Muscle layer of colon (tissue), 2 donors: ENCODE results near the gene PNKD.
"Not testable (repeated sequence)": the region's sequence is repeated elsewhere in the genome, so short reads cannot be mapped to it uniquely, and the experiment has no call there.

Source experiments
- H3K27ac ChIP-seq: one replicate; pipeline ENCODE4 v1.7.0; 2013; ENCODE audit warnings: low read depth, mild to moderate bottlenecking, low read length, moderate library complexity
- H3K27me3 ChIP-seq, 2 donors: one replicate each; pipeline ENCODE4 v1.7.0; 2013; ENCODE audit warnings: low read length in 2 of 2, mild to moderate bottlenecking in 2 of 2; ENCODE audit not compliant: insufficient read depth in 2 of 2, control insufficient read depth in 1 of 2
- H3K36me3 ChIP-seq: one replicate; pipeline ENCODE4 v1.7.0; 2013; ENCODE audit warnings: mild to moderate bottlenecking, low read length; ENCODE audit not compliant: insufficient read depth
- H3K4me1 ChIP-seq: one replicate; pipeline ENCODE4 v1.7.0; 2013; ENCODE audit warnings: mild to moderate bottlenecking, low read length; ENCODE audit not compliant: insufficient read depth
- H3K4me3 ChIP-seq, 2 donors: one replicate each; pipeline ENCODE4 v1.7.0; 2013; ENCODE audit warnings: low read length in 2 of 2, low read depth in 1 of 2, mild to moderate bottlenecking in 1 of 2, moderate library complexity in 1 of 2
- H3K9ac ChIP-seq: one replicate; pipeline ENCODE4 v1.7.0; 2013; ENCODE audit warnings: low read length
- H3K9me3 ChIP-seq: one replicate; pipeline ENCODE4 v1.7.0; 2013; ENCODE audit warnings: mild to moderate bottlenecking, low read length
- donor health status: abdominal sarcoma.
- donor health status: Adenocarcinoma of cecum.

PNKD gene

DNA sequence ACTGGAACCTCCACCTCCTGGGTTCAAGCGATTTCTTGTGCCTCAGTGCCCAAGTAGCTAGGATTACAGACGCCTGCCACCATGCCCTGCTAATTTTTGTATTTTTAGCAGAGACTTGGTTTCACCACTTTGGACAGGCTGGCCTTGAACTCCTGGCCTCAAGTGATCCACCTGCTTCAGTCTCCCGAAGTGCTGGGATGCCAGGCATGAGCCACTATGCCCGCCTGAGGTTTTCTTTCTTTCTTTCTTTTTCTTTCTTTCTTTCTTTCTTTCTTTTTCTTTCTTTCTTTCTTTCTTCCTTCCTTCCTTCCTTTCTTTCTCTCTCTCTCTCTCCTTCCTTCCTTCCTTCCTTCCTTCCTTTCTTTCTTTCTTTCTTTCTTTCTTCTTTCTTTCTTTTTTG lies 44.4 kb downstream of the PNKD start:
- H3K36me3 ChIP-seq, H3K9me3 ChIP-seq, H3K9ac ChIP-seq, H3K27ac ChIP-seq, H3K4me3 ChIP-seq, H3K4me1 ChIP-seq, H3K27me3 ChIP-seq: not testable (repeated sequence)

DNA sequence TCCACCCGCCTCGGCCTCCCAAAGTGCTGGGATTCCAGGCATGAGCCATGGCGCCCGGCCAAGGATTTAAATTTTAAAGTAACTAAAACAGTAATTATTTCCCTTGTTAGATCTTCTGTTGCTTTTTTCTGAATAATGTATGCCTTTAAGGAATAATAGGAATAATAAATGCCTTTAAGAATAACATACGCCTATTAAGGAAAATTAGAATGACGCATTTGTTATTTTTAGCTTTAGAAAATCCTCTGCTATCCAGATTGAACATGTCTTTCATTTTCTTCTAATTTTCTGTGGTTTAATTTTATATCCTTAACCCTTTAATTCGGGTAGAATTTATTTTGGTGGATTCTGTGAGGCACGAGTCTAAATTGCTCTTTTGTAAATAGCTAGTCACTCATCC lies 45.1 kb downstream of the PNKD start:
- Histone ChIP-seq H3K4me1 (no peaks in the 10 kb centered on the region), H3K36me3 (no peaks in the 10 kb centered on the region), H3K27ac (no peak overlapping the region), H3K4me3 (no peak overlapping the region), H3K9me3 (no peaks in the 10 kb centered on the region), H3K9ac (no peak overlapping the region), H3K27me3 (no peaks in the 10 kb centered on the region)

DNA sequence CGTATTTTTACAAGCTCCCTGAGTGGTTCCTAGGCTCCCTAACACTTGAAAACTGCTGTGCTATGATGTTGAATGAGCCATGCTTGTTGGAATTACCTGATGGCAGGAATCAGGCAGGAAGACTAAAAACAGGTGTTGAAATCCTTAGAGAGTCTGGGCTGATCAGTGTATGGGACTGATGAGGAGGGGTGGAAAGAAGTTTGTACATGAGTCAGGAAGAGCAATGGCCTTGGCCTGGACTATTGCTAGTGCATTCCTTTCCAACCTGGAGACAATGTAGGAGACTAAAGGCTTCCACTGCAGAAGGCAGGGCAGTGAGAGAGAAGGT lies 46.9 kb downstream of the PNKD start:
- no peaks in the 10 kb centered on the region for H3K36me3 ChIP-seq
- no peaks in the 10 kb centered on the region for H3K9me3 ChIP-seq
- no peak overlapping the region for H3K9ac ChIP-seq
- H3K4me3 ChIP-seq, result no peak overlapping the region
- peaks cover 2% of the 10 kb centered on the region for H3K4me1 ChIP-seq
- H3K27me3 ChIP-seq, result no peaks in the 10 kb centered on the region
- H3K27ac ChIP-seq, result no peak overlapping the region

DNA sequence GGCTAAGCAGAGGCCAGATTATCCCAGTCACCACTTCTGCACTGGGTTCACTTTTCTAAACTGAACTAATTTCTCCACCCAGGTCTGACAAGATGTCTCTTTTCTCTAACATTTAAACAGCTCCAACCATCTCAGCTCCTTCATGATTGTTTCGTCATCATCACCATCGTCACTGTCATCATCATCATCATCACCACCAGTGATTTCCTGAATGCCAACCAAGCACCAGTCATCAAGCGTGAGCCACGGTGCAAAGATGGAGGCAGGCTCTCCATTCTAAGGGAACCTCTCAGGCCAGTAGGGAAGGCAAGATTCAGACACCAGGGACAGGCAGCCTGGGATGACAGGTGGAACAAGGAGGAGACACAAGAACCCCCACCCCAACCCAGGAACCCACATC lies 47.5 kb downstream of the PNKD start:
- no peaks in the 10 kb centered on the region for H3K27me3 ChIP-seq
- peaks cover 6% of the 10 kb centered on the region for H3K4me1 ChIP-seq
- no peaks in the 10 kb centered on the region for H3K36me3 ChIP-seq
- no peak overlapping the region for H3K27ac ChIP-seq
- no peak overlapping the region for H3K4me3 ChIP-seq
- H3K9me3 ChIP-seq, result no peaks in the 10 kb centered on the region
- H3K9ac ChIP-seq, result no peak overlapping the region

DNA sequence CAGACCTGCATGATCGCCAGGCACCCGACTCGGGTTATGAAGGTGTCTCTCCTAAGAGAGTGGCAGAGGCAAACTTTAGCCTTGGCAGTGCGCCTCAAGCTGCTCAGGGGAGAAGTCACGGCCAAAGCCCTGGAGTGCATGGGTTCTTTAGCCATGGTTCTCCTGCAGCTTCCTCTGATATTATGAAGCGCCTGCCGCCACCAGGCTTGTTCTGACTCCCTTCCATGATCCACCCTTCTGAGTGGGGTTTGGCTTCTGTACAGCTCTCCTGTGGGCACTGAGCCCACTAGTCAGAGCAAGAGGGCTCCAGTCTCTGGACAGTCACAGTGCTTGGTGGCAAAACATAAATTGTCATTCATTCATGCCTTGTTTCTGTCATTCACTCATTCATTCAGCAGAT lies 47.9 kb downstream of the PNKD start:
- H3K36me3 ChIP-seq, result no peaks in the 10 kb centered on the region
- H3K4me1 ChIP-seq, result peaks cover 6% of the 10 kb centered on the region
- H3K27ac ChIP-seq, result no peak overlapping the region
- H3K9ac ChIP-seq, result no peak overlapping the region
- H3K9me3 ChIP-seq, result no peaks in the 10 kb centered on the region
- H3K4me3 ChIP-seq, result no peak overlapping the region
- H3K27me3 ChIP-seq, result no peaks in the 10 kb centered on the region

DNA sequence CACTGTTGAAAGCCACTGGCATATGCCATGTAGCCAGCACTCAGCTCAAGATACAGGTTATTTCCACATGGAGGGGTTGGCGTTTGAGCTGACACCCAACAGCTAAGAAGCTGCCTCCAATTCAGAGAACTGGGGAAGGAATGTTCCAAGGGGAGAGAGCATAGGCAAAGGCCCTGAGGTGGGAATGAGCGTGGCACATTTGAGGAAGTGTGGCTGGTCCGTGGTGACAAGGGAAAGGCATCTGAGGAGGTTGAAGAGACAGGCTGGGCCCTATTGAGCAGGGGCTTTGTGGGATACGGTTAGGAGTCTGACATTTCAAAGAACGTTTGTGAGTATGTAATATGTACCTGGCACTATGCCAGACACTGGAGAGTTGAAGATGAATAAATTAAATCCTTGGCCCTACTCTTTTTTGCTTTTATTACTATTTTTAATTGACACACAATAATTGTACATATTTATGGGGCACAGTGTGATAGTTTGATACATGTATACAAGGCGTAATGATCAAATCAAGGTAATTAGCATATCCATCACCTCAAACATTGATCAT lies 49.6 kb downstream of the PNKD start:
- H3K4me3 ChIP-seq, result no peak overlapping the region
- no peaks in the 10 kb centered on the region for H3K36me3 ChIP-seq

DNA sequence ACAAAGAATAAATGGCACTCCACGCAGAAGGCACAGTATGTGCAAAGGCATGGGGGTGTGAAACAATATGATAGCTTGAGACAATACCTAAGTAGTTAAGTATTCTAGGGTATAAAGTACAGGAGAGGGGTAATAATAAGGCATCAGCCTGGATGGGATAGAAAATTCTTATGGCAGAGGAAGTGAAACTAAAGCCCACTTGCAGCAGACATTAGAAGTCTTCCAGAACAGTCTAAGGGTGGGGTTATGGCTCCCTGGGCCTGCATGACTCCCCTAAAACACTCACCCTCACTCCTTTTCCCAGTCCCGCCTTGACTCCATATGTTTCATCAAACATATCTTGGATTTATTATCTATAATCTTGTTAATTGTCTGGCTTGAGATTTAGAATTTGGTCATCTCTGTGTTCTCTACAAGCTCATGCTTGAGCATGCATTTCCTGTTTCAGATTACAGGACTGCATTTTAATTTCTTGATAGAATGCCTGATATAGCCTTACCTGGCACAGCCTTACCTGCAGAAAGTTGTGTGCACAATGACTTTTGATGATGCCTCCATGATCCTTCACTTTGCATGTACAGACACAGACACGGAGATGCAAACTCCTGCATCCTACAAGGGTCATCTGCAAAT lies 50.5 kb downstream of the PNKD start:
- Histone ChIP-seq H3K4me1 (peaks cover 13% of the 10 kb centered on the region), H3K36me3 (no peaks in the 10 kb centered on the region), H3K9ac (no peak overlapping the region), H3K27me3 (no peaks in the 10 kb centered on the region), H3K4me3 (no peak overlapping the region), H3K9me3 (no peaks in the 10 kb centered on the region), H3K27ac (no peak overlapping the region)

More for the DNA sequence above, 49.6 kb downstream of the PNKD start:
- no peaks in the 10 kb centered on the region for H3K9me3 ChIP-seq
- H3K9ac ChIP-seq, result no peak overlapping the region
- H3K27ac ChIP-seq, result no peak overlapping the region
- peaks cover 13% of the 10 kb centered on the region for H3K4me1 ChIP-seq
- H3K27me3 ChIP-seq, result no peaks in the 10 kb centered on the region

DNA sequence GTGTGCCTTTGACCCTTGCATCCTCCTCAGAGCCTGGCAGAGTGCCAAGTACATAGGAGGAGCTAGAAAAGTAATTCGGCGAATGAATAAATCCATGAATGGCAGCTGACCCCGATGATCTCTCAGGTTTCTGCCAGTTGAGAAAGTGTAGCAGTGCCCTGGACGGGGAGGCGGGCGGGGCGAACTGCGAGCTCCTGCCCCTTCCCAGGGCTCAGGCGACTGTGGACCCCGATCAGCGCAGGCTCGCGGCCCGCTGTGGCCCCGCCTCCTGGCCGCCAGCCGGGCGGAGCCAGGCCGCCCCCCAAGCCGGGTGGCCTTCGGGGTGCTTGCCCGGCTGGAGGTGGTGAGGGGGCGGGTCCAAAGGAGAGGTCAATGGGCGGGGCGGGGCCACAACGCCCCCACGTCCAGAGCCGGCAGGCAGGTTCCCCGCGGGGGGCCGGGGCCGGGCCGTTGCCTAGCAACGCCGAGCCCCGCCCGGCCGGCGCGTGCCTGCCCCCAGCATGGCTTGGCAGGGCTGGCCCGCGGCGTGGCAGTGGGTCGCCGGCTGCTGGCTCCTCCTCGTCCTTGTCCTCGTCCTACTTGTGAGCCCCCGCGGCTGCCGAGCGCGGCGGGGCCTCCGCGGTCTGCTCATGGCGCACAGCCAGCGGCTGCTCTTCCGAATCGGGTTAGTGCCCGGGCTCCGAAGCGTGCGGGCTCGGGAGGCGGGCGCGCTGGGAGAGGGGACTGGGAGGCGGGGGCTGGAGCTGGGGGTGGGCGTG lies 52.6 kb downstream of the PNKD start:
- Histone ChIP-seq H3K27ac (peak overlapping the region; percentile 55), H3K27me3 (no peaks in the 10 kb centered on the region), H3K4me1 (peaks cover 13% of the 10 kb centered on the region)

DNA sequence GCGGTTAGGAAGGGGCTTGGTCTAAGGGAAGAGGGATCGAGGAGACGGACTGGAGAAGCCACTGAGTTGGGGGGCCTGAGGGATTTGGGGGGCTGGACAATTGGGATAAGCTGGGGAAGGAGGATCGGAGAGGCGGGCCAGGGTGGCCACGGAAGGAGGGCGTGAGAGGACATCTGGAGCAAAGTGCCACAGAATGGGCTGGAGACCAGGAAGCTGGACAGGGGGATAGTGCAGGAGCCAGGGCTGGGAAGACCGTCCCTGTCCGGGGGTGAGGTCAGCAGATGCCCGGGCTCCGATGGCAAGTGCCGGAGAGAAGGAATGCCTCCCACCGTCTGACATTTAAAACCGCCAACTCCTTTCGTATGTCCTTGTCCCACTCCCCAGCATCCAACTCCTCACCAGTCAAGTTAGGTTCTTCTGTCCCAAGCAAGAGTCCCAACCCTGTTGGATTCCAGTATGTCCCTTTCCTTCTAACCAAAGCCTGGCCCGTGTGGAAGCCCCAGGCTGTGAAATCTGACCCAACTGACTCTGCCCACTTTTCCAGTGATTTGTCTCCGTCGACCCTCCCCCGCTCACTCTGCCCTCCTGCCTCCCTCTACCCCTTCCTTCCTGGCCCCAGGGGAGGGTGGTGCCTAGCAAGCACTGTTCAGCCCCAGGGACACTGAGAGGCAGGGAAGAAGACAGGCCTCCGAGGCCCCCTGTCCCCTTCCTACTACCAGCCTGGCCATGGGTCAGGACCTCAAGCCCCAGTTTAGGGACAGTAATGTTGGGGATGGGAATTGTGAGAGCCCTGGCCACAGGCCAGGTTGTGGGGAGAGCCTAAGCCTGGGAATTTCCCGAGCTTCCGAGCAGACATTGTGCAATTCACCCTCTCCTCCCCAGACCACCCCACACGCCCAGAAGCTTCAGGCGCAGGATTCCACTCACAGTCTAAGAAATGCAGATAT lies 53.5 kb downstream of the PNKD start:
- no peak overlapping the region for H3K9ac ChIP-seq

More for the DNA sequence above, 52.6 kb downstream of the PNKD start:
- Histone ChIP-seq H3K9me3 (no peaks in the 10 kb centered on the region), H3K9ac (no peak overlapping the region), H3K36me3 (no peaks in the 10 kb centered on the region), H3K4me3 (peak overlapping the region; percentile 43 to 71)

DNA sequence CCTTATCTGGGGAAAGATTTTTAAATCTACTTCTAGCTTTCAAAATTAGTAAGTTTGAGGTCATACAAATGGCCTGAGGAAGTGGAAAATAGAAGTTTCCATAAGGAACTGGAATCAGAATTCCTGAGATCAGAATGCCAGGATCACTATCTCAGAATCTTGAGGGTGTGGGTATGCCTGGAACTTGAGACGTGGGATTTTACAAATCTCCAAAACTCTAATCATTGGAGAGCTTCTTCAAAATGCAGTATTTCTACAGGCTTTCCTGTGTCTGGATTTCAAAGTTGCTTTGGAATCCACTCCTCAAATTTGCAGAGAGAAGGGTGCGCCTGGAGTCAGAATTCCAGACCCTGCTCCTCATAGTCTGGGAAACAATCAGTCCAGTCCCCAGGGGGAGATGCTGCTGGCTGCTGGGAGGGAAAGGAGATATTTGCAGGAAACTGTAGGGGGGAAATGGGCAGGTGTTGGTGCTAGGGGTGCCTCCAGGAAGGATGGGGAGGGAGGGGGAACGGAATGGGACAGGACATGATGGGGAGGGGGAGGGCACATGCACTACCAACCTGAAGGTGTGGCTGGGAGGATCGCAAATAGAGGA lies 55.3 kb downstream of the PNKD start:
- H3K9ac ChIP-seq, result no peak overlapping the region
- H3K9me3 ChIP-seq, result no peaks in the 10 kb centered on the region
- no peak overlapping the region for H3K27ac ChIP-seq
- no peaks in the 10 kb centered on the region for H3K36me3 ChIP-seq
- H3K4me3 ChIP-seq, result no peak overlapping the region
- H3K4me1 ChIP-seq, result peaks cover 13% of the 10 kb centered on the region
- H3K27me3 ChIP-seq, result no peaks in the 10 kb centered on the region

More for the DNA sequence above, 53.5 kb downstream of the PNKD start:
- H3K27me3 ChIP-seq, result no peaks in the 10 kb centered on the region
- no peaks in the 10 kb centered on the region for H3K36me3 ChIP-seq
- peaks cover 13% of the 10 kb centered on the region for H3K4me1 ChIP-seq
- no peaks in the 10 kb centered on the region for H3K9me3 ChIP-seq
- peak overlapping the region; percentile 43 to 71 for H3K4me3 ChIP-seq
- no peak overlapping the region for H3K27ac ChIP-seq

DNA sequence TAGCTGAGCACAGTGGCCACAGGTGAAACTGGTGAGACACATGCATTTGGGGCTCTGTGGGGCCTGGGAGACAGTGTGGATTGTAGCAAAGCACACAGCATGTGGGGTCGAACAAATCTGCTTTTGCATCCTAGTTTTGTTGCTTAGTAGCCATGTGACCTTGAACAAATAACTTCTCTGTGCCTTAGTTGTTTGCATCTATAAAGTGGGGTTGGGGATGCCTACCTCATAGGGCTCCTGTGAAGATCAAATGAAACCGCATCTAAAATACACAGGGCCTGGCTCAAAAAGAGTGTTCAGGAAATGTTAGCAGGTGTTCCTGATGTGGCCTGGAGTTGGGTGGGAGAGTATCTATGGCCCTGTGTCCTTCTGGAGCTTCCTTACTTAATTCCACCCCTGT lies 56.0 kb downstream of the PNKD start:
- Histone ChIP-seq H3K27me3 (no peaks in the 10 kb centered on the region), H3K9me3 (no peaks in the 10 kb centered on the region), H3K4me3 (no peak overlapping the region), H3K27ac (no peak overlapping the region), H3K36me3 (no peaks in the 10 kb centered on the region), H3K9ac (no peak overlapping the region), H3K4me1 (peaks cover 13% of the 10 kb centered on the region)
